ENCODE data around the gene CYB561D1.
A peak's percentile ranks its signal among the peaks of the same experiment; 100 is the strongest.

Gene CYB561D1

DNA sequence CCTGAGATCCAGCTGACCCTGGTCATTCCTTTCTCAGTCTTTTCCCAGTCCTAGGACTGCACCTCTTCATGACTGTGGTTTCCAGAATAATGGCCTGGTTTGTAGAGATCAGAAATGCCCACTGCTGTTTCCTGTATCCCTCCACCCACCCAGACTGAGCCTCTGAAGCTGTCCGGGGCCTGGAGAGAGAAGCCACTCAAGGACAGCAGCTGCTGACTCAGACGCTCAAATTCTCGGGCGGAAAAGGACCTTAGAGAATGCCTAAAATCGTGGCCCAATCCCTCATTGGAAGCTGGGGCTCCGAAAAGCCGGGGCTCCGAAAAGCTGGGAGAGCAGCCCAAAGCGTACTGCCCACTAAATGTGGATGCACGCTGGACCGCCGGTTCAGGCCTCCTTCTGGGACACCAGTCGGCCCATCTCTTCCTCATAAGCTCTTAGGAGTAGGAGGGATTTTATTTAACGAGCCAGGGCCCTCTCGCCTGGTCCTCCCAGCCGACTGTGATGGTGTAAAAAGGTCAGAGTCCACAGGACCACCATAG is 38.0 kb downstream of the CYB561D1 start:
- DNase-seq: no peak

DNA sequence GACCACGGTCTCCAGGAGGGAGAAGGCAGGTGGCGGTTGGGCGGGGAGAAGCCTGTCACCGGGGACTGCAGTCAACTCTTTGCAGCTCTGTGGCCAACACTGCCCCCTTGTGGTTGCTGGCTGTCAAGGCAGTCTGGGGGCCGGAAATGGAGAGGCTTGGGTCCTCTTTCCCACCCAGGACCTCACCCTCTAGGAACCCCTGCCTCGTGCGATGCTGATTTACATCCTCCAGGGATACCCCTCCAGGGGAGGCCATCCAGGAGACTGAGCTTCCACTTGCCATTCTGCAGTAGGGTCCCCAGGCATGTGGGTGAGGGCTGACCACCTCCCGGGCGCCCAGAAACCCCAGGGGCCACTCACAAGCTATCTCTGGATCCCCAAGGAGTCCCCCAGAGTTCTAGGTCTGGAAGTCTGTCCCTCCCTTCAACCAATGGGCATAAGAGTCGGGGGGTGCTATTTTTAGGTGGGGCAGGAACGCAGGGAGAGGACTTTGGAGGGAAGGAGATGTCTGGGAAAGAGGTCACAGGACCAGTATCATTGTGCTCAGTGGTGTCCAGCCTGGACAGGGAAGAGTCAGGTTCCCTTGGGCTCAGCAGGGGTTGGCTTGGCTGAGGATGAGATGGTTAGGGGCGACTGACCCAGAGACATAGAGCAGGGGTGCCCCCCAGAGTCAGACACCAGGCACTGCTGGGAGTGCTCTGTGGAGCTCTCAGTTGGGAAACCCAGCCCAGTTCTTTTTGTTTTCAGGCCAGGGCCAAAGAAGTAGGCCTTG is 38.7 kb downstream of the CYB561D1 start:
- DNase-seq: peak; percentile 64 to 66

GRCh38 chr1:109534307-109534858 is 40.5 kb downstream of the CYB561D1 start:
- no peak for DNase-seq

DNA sequence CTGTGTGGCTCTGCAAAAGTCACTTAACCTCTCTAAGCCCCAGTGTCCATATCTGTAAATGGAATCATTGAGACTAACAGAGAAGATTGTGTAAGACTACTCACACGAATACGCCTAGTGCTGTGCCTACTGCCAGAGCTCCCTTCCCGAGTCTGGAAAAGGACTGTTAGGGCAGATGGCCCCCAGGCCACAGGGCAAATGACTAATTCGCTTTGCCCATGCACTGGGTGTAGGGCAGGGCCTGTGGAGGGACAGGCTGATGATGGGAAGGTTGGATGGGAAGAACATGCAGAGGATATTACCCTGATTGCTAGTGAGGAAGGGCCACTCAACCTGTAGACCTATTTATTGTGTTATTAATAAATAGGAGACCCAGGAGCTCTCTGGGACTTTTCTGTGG is 41.6 kb downstream of the CYB561D1 start:
- DNase-seq: no peak

DNA sequence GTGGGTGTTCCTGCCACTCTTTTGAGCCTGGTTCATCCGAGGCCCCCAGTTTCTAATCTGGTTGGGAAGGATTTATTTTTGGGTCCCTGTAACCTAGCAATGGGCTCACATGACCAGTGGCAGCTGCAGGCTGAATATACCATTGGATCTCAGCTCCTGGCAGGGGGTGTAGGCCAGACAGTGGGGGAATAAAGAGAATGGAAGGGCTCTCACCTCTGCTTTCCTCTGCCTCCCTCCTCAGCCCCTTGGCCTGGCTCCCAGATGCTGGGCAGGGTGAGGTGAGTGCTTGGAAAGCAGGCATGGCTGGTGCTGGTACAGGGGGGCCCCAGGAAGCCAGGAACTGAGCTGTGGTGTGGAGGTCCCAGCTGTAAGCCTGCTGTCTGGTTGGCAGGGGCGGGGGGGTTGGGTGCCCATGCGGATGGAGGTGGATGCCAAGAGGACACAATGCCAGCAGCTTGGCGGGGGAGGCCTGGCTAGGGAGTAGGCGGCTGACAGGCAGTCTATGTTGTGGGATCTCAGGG is 42.1 kb downstream of the CYB561D1 start:
- no peak for DNase-seq

GRCh38 chr1:109537450-109538178 is 43.7 kb downstream of the CYB561D1 start:
- DNase-seq: no peak

- DNase-seq: no peak
Measured at GRCh38 chr1:109538827-109539555, 45.1 kb downstream of the CYB561D1 start.

DNA sequence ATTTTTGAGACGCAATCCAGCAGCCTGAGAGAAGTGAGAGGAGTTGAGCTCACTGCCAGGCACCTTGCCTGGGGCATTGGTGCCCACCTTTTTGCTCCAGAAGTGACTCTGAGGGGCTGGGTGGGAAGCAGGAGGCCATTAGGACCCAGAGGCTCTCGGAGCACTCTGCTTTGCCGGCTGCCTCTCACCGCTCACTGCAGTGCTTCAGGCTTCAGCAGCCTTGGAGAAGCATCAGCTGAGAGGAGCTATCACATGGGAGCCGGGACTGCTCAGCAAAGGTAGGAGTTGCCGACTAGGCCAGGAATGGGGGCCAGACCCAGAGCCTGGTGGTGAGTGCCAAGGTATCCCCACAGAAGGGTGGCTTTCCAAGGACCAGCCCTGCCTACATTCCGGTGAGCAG is 45.8 kb downstream of the CYB561D1 start, which contains the start of gene GPR61:
TSS of gene GPR61 (plus strand) at position 197 of the 400 bp plus-strand sequence. CDS start 3,151 bp downstream, outside the sequence.
- DNase-seq: no peak

- DNase-seq: no peak
Measured at GRCh38 chr1:109541102-109541501, 47.2 kb downstream of the CYB561D1 start.

GRCh38 chr1:109542657-109543056 is 48.8 kb downstream of the CYB561D1 start:
- DNase-seq: no peak

DNA sequence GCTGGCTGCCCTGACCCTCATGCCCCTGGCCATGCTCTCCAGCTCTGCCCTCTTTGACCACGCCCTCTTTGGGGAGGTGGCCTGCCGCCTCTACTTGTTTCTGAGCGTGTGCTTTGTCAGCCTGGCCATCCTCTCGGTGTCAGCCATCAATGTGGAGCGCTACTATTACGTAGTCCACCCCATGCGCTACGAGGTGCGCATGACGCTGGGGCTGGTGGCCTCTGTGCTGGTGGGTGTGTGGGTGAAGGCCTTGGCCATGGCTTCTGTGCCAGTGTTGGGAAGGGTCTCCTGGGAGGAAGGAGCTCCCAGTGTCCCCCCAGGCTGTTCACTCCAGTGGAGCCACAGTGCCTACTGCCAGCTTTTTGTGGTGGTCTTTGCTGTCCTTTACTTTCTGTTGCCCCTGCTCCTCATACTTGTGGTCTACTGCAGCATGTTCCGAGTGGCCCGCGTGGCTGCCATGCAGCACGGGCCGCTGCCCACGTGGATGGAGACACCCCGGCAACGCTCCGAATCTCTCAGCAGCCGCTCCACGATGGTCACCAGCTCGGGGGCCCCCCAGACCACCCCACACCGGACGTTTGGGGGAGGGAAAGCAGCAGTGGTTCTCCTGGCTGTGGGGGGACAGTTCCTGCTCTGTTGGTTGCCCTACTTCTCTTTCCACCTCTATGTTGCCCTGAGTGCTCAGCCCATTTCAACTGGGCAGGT is 49.5 kb downstream of the CYB561D1 start:
- no peak for DNase-seq

DNA sequence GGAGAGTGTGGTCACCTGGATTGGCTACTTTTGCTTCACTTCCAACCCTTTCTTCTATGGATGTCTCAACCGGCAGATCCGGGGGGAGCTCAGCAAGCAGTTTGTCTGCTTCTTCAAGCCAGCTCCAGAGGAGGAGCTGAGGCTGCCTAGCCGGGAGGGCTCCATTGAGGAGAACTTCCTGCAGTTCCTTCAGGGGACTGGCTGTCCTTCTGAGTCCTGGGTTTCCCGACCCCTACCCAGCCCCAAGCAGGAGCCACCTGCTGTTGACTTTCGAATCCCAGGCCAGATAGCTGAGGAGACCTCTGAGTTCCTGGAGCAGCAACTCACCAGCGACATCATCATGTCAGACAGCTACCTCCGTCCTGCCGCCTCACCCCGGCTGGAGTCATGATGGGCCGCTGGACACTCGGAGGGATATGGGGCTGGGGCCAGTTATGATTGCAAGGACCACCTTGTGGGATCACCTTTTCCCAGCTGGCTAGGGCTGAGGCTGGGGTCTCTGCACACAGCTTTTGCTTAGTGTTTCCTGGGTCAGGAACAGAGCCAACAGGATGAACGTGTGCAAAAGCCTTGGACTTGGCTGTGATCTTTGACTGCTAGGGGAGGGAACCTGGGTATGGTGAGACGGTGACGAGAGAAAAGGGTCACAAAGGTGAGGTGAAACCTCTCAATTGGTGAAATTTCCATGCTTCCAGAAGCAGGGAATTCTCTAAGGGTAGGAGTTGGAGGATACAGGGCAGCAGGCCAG is 50.3 kb downstream of the CYB561D1 start:
- DNase-seq: no peak

DNA sequence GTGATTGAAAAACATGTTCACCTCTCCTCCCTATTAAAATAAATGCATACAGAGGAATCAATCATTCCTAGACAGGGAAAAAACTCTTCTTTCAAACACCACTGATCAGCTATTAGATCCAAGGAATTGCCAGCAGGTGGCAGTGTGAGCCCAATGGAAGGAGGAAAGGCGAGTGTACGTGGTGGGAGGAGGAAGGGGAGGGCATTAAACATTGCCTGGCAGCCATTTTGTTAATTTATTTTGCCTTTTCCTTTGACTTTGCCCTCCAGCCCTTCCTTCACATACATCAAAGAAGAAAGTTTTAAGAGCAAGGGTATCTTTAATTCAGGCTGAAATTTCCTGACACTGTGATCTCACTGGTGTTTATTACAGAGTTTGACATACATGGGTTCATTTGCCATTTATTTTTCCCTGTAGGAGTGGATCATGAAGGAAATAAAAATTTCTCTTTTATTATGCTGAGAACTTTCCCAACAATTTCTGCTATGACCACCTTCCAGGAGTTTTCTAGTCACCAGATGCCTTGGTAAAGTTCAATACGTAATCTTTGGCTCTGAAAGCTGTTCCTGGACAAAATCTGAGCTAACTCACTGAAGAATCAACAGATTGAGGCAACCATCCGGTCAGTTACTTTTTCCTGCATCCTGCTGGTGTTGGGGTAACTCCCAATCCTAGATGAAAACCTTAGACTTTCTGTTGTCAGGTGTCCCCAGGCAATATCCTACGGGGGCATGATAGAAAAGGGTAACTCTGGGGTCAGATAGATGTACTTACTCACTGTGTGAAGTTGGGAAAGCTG is 52.6 kb downstream of the CYB561D1 start:
- DNase-seq: peak; percentile 20 to 89

DNA sequence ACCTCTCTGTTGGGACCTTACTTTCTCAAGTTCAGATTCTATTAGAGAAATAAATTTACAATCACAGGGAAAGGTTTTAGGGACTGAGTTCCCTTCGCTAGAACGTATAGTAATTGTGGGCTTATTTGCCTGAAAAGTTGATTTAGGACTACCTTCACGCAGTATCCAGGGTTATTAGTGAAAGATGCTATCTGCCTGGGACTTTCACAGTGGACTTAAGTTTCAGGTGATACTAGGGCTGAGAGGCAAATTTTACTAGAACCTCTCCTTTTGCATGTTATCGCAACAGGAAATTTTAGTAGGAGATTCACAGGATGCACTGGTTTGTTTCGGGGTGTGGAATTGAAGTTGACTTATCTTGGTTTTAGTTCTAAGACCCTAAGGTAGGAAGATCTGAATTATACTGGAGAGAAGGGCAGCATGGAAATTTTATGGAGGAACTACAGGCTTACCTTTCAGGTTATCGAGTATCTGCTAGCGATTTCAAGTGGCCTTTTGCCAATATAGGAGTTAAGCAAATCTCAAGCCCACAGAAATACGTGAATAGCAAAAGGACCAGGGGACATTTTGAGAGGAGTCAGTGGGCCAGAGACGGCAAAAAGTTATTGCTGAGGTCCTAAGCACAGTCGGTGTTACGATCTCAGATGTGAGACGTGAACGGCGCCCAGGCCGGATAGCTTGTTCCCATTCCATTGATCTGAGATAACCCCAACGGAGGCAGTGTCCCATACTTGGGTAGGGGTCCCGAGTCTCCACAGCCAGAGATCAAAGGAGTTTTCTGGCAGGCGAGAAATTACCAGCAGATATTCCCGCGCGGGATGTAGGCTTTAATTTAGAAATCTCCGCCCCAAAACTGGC is 53.8 kb downstream of the CYB561D1 start:
- DNase-seq: no peak

- peak; percentile 89 to 98 for DNase-seq
Measured at GRCh38 chr1:109548321-109549267, 54.7 kb downstream of the CYB561D1 start, which contains the start of gene GNAI3. GNAI3 (plus strand) TSS chr1:109548615; CDS start chr1:109548721, 106 bp downstream.

Measured in bone marrow (tissue), 2 donors.